KMS-11 (cell line): Measurements from ENCODE around the gene BECN2.

Experiments used
- H2AFZ ChIP-seq: fragments of 200-600 bp; sonication (generic); 2 replicates; pipeline ENCODE4 v1.6.1; 2016; ENCODE audit warnings: antibody characterized with exemption, mixed run types, low read depth
- H3K27ac ChIP-seq: fragments of 200-600 bp; sonication (generic); 2 replicates; pipeline ENCODE4 v1.6.1; 2016; ENCODE audit warnings: mild to moderate bottlenecking, mixed run types
- H3K27me3 ChIP-seq: fragments of 200-600 bp; sonication (generic); 2 replicates; pipeline ENCODE4 v1.6.1; 2017; ENCODE audit warnings: mild to moderate bottlenecking, low read depth, mixed run types, moderate library complexity; ENCODE audit not compliant: insufficient read depth
- H3K36me3 ChIP-seq: fragments of 200-600 bp; sonication (generic); 2 replicates; pipeline ENCODE4 v1.6.1; 2017; ENCODE audit warnings: mild to moderate bottlenecking, mixed run types; ENCODE audit not compliant: insufficient read depth
- H3K4me1 ChIP-seq: fragments of 200-600 bp; sonication (generic); 2 replicates; pipeline ENCODE4 v1.6.1; 2016; ENCODE audit warnings: mild to moderate bottlenecking, low read depth, mixed run types; ENCODE audit not compliant: poor library complexity, severe bottlenecking
- H3K4me2 ChIP-seq: fragments of 200-600 bp; sonication (generic); 2 replicates; pipeline ENCODE4 v1.7.0; 2016; ENCODE audit warnings: mild to moderate bottlenecking, mixed run types
- H3K4me3 ChIP-seq: fragments of 200-600 bp; sonication (generic); IDR thresholded peaks from 2 replicates; pipeline ENCODE4 v1.6.1; 2017; ENCODE audit warnings: low read depth, low read length, mixed read lengths; ENCODE audit not compliant: insufficient read depth
- H3K79me2 ChIP-seq: fragments of 200-600 bp; sonication (generic); 2 replicates; pipeline ENCODE4 v1.6.1; 2016; ENCODE audit warnings: low read depth, mixed run types; ENCODE audit not compliant: insufficient read depth
- H3K9ac ChIP-seq: fragments of 200-600 bp; sonication (generic); 2 replicates; pipeline ENCODE4 v1.6.1; 2016; ENCODE audit warnings: mild to moderate bottlenecking, mixed run types
- H4K20me1 ChIP-seq: fragments of 200-600 bp; sonication (generic); 2 replicates; pipeline ENCODE4 v1.6.1; 2016; ENCODE audit warnings: mild to moderate bottlenecking, mixed run types; ENCODE audit not compliant: insufficient read depth
- TF ChIP-seq, protein P1 (sequence below): fragments of 200-600 bp; sonication (generic); conservative IDR thresholded peaks from 2 replicates; pipeline ENCODE4 v1.6.1; 2017; ENCODE audit warnings: low read depth, mild to moderate bottlenecking, antibody characterized with exemption, low read length, moderate library complexity, mixed read lengths

Gene BECN2

GRCh38 chr1:242002510-242002909, 44.9 kb downstream of the BECN2 start:
- H4K20me1 ChIP-seq = no peaks in the 10 kb centered on the region
- no peaks in the 10 kb centered on the region for H3K36me3 ChIP-seq
- H3K79me2 ChIP-seq = no peaks in the 10 kb centered on the region
- TF ChIP-seq, protein P1, sequence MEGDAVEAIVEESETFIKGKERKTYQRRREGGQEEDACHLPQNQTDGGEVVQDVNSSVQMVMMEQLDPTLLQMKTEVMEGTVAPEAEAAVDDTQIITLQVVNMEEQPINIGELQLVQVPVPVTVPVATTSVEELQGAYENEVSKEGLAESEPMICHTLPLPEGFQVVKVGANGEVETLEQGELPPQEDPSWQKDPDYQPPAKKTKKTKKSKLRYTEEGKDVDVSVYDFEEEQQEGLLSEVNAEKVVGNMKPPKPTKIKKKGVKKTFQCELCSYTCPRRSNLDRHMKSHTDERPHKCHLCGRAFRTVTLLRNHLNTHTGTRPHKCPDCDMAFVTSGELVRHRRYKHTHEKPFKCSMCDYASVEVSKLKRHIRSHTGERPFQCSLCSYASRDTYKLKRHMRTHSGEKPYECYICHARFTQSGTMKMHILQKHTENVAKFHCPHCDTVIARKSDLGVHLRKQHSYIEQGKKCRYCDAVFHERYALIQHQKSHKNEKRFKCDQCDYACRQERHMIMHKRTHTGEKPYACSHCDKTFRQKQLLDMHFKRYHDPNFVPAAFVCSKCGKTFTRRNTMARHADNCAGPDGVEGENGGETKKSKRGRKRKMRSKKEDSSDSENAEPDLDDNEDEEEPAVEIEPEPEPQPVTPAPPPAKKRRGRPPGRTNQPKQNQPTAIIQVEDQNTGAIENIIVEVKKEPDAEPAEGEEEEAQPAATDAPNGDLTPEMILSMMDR = no peak
- no peaks in the 10 kb centered on the region for H3K27me3 ChIP-seq
- H3K4me2 ChIP-seq = no peak overlapping the region
- H3K4me3 ChIP-seq = no peak overlapping the region
- no peak overlapping the region for H2AFZ ChIP-seq
- H3K4me1 ChIP-seq = no peaks in the 10 kb centered on the region
- H3K9ac ChIP-seq = no peak overlapping the region
- no peak overlapping the region for H3K27ac ChIP-seq

DNA sequence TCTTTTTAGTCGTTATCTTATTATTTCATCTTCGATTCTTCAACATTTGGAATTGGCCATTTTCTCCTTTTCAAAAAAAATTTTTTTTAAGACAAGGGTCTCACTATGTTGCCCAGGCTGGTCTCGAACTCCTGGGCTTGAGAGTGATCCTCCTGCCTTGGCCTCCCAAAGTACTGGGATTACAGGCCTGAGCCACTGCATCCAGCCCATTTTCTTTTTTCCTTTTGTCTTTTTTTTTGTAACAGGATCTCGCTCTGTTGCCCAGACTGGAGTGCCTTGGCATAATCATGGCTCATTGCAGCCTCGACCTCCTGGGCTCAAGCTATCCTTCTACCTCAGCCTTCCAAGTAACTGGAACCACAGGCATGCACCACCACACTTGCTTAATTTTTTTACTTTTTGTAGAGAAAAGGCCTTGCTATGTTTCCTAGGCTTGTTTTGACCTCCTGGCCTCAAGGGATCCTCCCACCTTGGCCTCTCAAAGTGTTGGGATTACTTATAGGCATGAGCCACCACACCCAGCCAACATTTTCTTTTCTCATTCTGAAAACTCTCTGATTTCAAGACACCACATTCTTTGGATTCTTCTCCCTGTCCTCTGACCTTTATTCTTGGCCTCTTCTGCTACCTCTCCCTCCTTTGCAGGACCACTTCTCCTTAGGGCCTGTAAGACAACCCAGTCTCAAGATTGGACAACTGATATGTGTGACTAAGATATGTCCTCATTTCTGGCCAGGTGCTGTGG, 47.4 kb downstream of the BECN2 start:
- Histone ChIP-seq H3K4me1 (no peaks in the 10 kb centered on the region), H2AFZ (no peak overlapping the region), H3K27me3 (no peaks in the 10 kb centered on the region), H3K9ac (no peak overlapping the region), H3K36me3 (no peaks in the 10 kb centered on the region), H3K4me2 (no peak overlapping the region), H3K27ac (no peak overlapping the region), H3K4me3 (no peak overlapping the region), H4K20me1 (no peaks in the 10 kb centered on the region), H3K79me2 (no peaks in the 10 kb centered on the region)
- TF ChIP-seq, protein P1 = no peak

DNA sequence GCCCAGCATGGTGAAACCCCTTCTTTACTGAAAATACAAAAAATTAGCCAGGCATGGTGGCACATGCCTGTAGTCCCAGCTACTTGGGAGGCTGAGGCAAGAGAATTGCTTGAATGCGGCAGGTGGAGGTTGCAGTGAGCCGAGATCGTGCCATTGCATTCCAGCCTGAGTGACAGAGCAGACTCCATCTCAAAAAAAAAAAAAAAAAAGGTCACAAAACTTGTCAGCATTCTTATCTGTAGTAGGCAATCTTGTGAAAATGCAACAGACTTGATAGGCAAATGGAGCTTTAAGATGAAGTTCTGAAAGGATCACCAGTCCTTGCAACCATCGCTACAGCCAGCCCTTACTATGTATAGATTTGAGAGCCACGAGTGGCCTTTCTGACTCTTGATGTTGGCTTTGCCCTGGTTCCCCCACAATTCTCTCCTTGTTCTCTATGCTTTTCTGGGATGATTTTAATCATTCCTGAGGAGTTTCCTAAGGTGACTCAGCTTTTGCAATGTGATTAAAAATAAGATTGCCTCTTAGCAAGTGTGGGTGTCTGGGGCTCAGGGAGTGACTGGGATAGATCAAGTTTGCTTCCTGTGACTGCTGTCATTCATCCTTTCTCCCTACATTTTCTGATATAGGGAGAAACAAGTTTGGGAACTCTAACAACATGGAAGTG, 48.4 kb downstream of the BECN2 start:
- H2AFZ ChIP-seq = no peak overlapping the region

DNA sequence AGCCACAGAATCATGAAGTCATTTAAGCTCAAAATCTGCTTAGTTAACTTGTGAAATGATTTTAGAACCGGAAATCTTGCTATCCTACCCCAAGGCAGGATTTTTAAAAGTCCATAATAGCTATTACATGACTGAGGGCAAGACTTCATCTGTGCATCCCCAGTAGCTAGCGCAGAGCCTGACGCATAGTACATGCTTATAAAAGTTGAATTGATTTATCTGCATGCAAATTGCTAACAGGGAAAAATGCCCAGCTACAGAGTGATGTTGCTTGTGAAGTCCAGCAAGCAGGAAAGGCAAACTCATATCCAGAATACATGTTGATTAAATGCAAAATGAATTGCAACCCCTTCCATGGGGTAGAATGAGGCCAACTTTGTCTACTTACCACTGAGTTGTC, 49.4 kb downstream of the BECN2 start:
- H3K27ac ChIP-seq = no peak overlapping the region
- TF ChIP-seq, protein P1 = no peak

More for the DNA sequence above, 48.4 kb downstream of the BECN2 start:
- H3K4me2 ChIP-seq = no peak overlapping the region
- no peaks in the 10 kb centered on the region for H3K79me2 ChIP-seq
- H3K9ac ChIP-seq = no peak overlapping the region
- no peaks in the 10 kb centered on the region for H3K36me3 ChIP-seq
- H3K27ac ChIP-seq = no peak overlapping the region
- no peaks in the 10 kb centered on the region for H3K4me1 ChIP-seq
- no peak overlapping the region for H3K4me3 ChIP-seq
- no peaks in the 10 kb centered on the region for H3K27me3 ChIP-seq
- TF ChIP-seq, protein P1 = no peak
- no peaks in the 10 kb centered on the region for H4K20me1 ChIP-seq

More for the DNA sequence above, 49.4 kb downstream of the BECN2 start:
- no peak overlapping the region for H3K4me3 ChIP-seq
- no peak overlapping the region for H3K4me2 ChIP-seq
- H3K4me1 ChIP-seq = no peaks in the 10 kb centered on the region
- H3K9ac ChIP-seq = no peak overlapping the region
- no peaks in the 10 kb centered on the region for H3K27me3 ChIP-seq
- no peak overlapping the region for H2AFZ ChIP-seq
- no peaks in the 10 kb centered on the region for H3K36me3 ChIP-seq
- H3K79me2 ChIP-seq = no peaks in the 10 kb centered on the region
- no peaks in the 10 kb centered on the region for H4K20me1 ChIP-seq
